CD4-positive, alpha-beta T cell treated with Interleukin-2 at 100 ng/mL for 4 hours (primary cell): ENCODE data around the gene DHX8.
A peak's percentile ranks its signal among the peaks of the same experiment; 100 is the strongest.
"Not testable (repeated sequence)": the region's sequence is repeated elsewhere in the genome, so short reads cannot be mapped to it uniquely, and the experiment has no call there.

Experiments
- DNase-seq: peaks from one replicate; pipeline ENCODE4 v3.0.0-alpha.2; 2020; ENCODE audit warnings: low spot score

DHX8 gene

GRCh38 chr17:43483674-43484551 lies at the start of gene DHX8:
Gene DHX8, plus strand, starts transcription at chr17:43483975. Its CDS starts 63 bp downstream, at chr17:43484038.
- peak; percentile 99 for DNase-seq

DNA sequence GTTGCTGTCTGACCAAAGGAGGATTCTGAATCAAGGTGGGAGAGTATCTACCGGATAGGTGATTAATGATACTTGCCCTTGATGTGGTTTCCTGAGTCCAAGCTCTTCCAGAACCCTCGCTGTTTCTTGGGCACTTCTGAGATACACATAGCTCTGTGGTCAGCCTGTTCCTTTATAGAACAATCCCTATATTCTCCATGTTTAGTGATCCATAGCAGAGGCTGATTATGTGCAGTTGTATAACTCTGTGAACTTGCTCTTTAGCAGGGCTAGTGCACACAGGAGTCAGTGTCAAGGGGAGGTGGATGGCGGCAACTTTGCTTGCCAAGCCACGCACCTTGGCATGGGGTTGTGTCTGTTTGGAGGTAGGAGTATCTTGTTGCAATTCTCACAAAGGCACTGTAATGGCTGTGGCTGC lies 48.9 kb upstream of the DHX8 start:
- DNase-seq = no peak

- DNase-seq = no peak
Observed at GRCh38 chr17:43437756-43438155, 46.0 kb upstream of the DHX8 start.

GRCh38 chr17:43438626-43439025 lies 45.1 kb upstream of the DHX8 start:
- DNase-seq = no peak

DNA sequence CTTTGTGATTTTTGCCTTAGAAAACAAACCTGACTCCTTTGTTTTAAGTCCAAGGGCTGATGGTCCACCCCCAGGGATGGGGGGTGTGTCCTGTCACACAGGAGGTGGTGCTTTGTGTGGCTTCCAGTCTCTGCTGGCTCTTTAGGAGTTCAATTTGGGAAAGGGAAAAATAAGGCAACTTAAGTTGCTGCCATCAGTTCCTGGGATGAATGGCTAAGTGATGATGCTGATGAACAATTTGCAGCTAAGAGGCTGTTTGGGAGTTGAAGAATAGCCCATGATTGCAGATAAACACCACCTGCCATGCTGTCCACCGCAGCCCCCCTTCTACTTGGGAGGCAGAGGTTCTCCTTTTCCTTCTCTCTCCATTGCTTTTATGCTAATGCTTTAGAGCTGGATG lies 44.7 kb upstream of the DHX8 start:
- DNase-seq = no peak

- no peak for DNase-seq
Observed at GRCh38 chr17:43442711-43443110, 41.1 kb upstream of the DHX8 start.

DNA sequence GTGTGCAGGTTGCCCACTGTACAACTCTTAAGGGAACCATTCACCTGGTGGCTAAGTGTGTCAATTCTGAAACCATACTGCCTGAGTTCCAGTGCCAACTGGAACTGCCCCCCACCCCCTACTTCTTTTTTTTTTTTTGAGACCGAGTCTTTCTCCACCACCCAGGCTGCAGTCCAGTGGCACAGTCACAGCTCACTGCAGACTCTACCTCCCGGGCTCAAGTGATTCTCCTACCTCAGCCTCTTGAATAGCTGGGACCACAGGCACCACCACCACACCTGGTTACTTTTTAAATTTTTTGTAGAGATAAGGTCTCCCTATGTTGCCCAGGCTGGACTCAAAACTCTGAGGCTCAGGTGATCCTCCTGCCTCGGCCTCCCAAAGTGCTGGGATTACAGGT lies 40.4 kb upstream of the DHX8 start:
- no peak for DNase-seq

- no peak for DNase-seq
Observed at GRCh38 chr17:43444223-43445008, 39.4 kb upstream of the DHX8 start.

DNA sequence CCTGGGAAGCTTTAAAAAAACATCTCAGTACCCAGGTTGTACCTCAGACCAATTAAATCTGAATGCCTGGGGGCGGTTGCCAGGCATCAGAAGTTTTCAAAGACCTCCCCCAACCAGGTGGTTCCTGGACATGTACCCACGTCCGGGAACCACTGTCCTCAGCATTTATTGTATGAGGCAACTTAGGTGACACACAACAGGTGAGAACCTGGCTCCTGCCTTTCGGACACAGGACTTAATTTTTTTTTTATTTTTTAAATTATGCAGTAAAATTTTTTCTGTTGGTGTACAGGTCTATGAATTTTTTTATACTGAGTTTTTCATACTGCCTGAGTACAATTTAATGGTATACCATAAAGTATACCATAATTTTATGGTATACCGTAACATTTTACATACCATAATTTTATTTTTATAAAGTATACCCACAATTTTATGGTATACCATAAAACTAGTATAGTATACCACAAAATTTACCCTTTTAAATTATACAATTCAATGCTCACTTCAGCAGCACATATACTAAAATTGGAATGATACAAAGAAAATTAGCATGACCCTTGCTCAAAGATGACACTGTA lies 38.7 kb upstream of the DHX8 start:
- no peak for DNase-seq

- DNase-seq = no peak
Observed at GRCh38 chr17:43446773-43447172, 37.0 kb upstream of the DHX8 start.

GRCh38 chr17:43448720-43449469 lies 34.9 kb upstream of the DHX8 start:
- DNase-seq = no peak

DNA sequence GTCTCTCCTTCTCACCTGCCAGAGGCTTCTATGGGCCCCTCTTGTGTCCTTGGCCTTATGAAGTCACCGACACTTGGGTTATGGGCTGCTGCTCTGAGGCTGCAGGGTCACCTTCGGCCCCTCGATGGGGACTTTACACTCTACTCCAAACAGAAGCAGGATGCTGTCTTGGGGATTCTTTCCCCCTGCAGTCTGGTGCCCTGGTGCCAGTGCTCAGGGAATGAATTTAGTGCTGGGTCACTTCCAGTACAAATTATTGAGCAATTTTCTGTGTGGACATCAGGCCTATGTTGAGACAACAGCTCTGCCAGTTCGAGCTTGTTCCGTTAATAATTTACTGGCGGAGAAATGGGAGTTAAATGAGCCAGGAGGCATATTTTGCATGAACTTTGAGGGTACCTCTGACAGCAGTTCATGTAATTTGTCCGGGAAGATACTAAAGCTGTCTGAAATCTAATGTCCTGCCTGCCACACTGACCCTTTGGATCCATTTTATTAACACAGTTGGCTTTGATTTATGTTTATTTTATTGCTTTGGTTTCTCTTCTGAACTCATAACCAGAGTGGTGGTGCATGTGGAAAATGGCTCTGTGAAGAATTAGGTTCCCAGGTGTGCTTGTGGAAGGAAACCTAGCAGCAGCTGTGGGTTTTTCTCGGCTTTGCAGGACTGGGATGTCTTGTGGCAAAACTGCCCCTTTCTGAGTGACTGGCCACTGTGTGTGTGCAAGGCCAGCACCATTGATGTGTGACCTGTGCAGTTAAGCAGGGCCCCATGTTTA lies 34.1 kb upstream of the DHX8 start:
- DNase-seq = no peak

DNA sequence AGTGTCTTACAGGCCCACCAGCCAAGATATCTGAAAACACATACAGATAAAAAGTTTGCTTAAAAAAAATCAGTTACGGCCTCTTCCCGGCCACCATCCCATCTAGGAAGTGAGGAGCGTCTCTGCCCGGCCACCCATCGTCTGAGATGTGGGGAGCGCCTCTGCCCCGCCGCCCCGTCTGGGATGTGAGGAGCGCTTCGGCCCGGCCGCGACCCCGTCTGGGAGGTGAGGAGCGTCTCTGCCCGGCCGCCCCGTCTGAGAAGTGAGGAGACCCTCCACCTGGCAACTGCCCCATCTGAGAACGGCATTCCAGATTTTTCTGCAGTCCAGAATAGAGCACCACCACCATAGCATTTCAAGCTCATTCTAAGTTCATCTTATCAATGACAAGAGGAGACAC lies 33.0 kb upstream of the DHX8 start:
- DNase-seq = not testable (repeated sequence)

DNA sequence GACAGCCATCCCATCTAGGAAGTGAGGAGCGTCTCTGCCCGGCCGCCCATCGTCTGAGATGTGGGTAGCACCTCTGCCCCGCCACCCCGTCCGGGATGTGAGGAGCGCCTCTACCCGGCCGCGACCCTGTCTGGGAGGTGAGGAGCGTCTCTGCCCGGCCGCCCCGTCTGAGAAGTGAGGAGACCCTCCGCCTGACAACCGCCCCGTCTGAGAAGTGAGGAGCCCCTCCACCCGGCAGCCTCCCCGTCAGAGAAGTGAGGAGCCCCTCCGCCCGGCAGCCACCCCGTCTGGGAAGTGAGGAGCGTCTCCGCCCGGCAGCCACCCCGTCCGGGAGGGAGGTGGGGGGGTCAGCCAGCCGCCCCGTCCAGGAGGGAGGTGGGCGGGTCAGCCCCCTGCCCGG lies 32.0 kb upstream of the DHX8 start:
- not testable (repeated sequence) for DNase-seq

- DNase-seq = no peak
Observed at GRCh38 chr17:43453331-43453812, 30.4 kb upstream of the DHX8 start.

DNA sequence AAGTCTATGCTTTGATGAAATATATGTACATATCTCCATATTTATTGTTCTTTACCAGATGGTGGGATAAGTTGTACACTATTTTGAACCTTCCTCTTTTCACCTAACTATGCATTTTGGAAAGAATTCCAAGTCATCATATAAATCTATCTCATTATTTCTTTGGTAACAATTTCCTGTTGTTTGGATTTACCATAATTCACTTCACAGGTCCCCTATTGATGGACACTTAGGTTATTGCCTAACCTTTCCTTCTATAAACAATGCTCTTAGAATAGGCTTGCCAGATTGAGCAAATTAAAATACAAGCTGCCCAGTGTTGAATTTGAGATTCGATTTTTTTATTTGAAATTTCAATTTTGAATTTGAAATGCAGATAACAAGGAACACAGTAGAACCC lies 28.9 kb upstream of the DHX8 start:
- no peak for DNase-seq

DNA sequence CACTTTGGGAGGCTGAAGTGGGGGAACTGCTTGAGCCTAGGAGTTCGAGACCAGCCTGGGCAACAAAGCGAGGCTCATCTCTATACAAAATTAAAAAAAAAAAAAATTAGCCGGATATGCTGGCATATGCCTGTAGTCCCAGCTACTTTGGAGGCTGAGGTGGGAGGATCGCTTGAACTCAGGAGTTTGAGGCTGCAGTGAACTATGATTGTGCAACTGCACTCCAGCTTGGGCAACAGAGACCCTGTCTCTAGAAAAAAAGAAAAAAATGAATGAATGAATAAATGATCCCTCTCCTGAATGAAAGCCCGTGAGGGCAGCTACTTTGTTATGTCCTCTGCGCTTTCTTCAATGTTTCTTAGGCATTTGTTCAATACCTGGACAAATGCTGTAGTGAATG lies 27.7 kb upstream of the DHX8 start:
- DNase-seq = no peak

- no peak for DNase-seq
Observed at GRCh38 chr17:43456661-43457361, 27.0 kb upstream of the DHX8 start.

GRCh38 chr17:43457362-43457692 lies 26.4 kb upstream of the DHX8 start:
- no peak for DNase-seq

DNA sequence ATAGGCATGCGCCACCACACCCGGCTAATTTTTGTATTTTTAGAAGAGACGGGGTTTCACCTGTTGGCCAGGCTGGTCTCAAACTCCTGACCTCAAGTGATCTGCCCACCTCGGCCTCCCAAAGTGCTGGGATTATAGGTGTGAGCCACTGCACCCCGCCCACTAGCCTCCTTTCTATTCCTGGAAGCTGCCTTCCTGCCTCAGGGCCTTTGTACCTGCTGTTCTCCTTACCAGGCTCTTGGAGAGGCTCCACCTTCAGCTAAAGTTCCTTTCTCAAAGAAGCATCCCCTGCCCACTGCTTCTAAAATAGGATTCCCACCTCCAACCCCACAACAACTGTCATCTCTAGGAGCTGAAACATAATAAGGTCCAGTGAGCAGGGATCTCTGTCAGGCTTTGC lies 23.9 kb upstream of the DHX8 start:
- not testable (repeated sequence) for DNase-seq

DNA sequence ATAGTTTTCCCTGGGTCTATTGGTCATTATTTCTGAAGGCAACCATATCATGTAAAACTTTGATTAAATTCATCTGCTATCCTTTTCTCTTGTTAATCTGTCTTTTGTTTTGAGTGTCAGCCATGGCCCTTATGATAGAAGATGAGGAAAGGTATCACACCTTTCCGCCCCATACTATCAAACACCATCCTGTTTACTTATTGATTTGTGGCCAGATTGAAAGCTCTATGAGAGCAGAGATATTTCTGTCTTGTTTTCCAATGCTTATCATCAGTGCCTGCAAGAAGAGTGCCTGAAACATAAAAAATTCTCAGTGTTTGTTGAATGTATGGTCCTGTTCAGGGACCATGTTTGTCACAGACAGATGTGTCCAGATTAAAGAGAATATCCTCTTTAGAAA lies 22.6 kb upstream of the DHX8 start:
- no peak for DNase-seq
